Astrocyte (in vitro differentiated cells and primary cell): ENCODE data around the gene CRB3.

Source experiments
- CTCF ChIP-seq: IDR thresholded peaks from 2 replicates; pipeline ENCODE4 v1.5.1; 2011; ENCODE audit warnings: low read depth, mild to moderate bottlenecking, inconsistent platforms, low read length, moderate library complexity; ENCODE audit not compliant: insufficient read depth
- EZH2 ChIP-seq: IDR thresholded peaks from 2 replicates; pipeline ENCODE4 v1.6.1; 2012; ENCODE audit warnings: mild to moderate bottlenecking, low read length, inconsistent platforms; ENCODE audit not compliant: insufficient read depth

GRCh38 chr19:6446452-6446851, 17.6 kb upstream of the CRB3 start:
- no peak for TF ChIP-seq CTCF
- no peak for TF ChIP-seq EZH2
